Naive thymus-derived CD4-positive, alpha-beta T cell (primary cell): ENCODE measurements around the gene IAH1. TPM values are rescaled to one million over a fixed set of nuclear protein-coding genes. Genes with fewer than 3 reads are reported as not detected.

Experiments used
- ATAC-seq: fragments of 150-1000 bp; cut with Tn5 transposase; 2 replicates; pipeline ENCODE4 v1.10.0; 2021; ENCODE audit warnings: mild to moderate bottlenecking, moderate library complexity
- CTCF ChIA-PET: fragments of 350-600 bp; sonication (Branson Sonifier 250); formaldehyde crosslinking; loops from one replicate; lab custom pipeline; 2021; ENCODE audit warnings: antibody characterized with exemption; lab: Charles Lee
- POLR2A ChIA-PET: fragments of 350-600 bp; sonication (Branson Sonifier 250); formaldehyde crosslinking; loops from one replicate; lab custom pipeline; 2021; ENCODE audit warnings: antibody characterized with exemption, inconsistent platforms; lab: Charles Lee
- DNase-seq, 9 donors: peaks; one replicate each; pipeline versions ENCODE4 v3.0.0 to v3.0.0-alpha.2; 2020 to 2022; ENCODE audit warnings: mixed read lengths in 1 of 9
- H3K27ac ChIP-seq: one replicate; pipeline ENCODE4 v1.7.0; 2013; ENCODE audit warnings: mild to moderate bottlenecking, low read depth, low read length, moderate library complexity
- H3K27me3 ChIP-seq, 2 donors: one replicate each; pipeline ENCODE4 v1.7.0; 2013; ENCODE audit warnings: low read length in 2 of 2, mild to moderate bottlenecking in 2 of 2, moderate library complexity in 2 of 2; ENCODE audit not compliant: control insufficient read depth in 2 of 2, insufficient read depth in 2 of 2
- H3K36me3 ChIP-seq, 3 experiments: 1 replicate in 2 of 3; 2 replicates in 1 of 3; pipeline ENCODE4 v1.7.0; 2013; ENCODE audit warnings: low read length in 3 of 3, mild to moderate bottlenecking in 3 of 3, moderate library complexity in 1 of 3; ENCODE audit not compliant: insufficient read depth in 3 of 3, control insufficient read depth in 2 of 3
- H3K4me1 ChIP-seq, 2 donors: one replicate each; pipeline ENCODE4 v1.7.0; 2013; ENCODE audit warnings: low read length in 2 of 2, mild to moderate bottlenecking in 2 of 2, moderate library complexity in 1 of 2; ENCODE audit not compliant: control insufficient read depth in 2 of 2, insufficient read depth in 2 of 2
- H3K4me3 ChIP-seq: 2 replicates; pipeline ENCODE4 v1.7.0; 2013; ENCODE audit warnings: mild to moderate bottlenecking, low read length
- H3K9me3 ChIP-seq, 3 experiments: 1 replicate in 2 of 3; 2 replicates in 1 of 3; pipeline ENCODE4 v1.7.0; 2013; ENCODE audit warnings: low read length in 3 of 3; ENCODE audit not compliant: control insufficient read depth in 2 of 3
- H3K27ac Mint-ChIP-seq, 9 donors: one replicate each; pipeline ENCODE4 v1.8.0; 2020 to 2022; ENCODE audit warnings: mixed read lengths in 9 of 9, mild to moderate bottlenecking in 8 of 9, moderate library complexity in 5 of 9, inconsistent platforms in 2 of 9
- H3K27me3 Mint-ChIP-seq, 5 donors: one replicate each; pipeline ENCODE4 v1.8.0; 2021 to 2022; ENCODE audit warnings: mixed read lengths in 5 of 5, mild to moderate bottlenecking in 1 of 5
- H3K36me3 Mint-ChIP-seq, 5 donors: one replicate each; pipeline ENCODE4 v1.8.0; 2020 to 2022; ENCODE audit warnings: mixed read lengths in 5 of 5, mild to moderate bottlenecking in 3 of 5, inconsistent platforms in 1 of 5
- H3K4me1 Mint-ChIP-seq, 7 donors: one replicate each; pipeline ENCODE4 v1.8.0; 2020 to 2022; ENCODE audit warnings: mixed read lengths in 7 of 7, mild to moderate bottlenecking in 3 of 7, inconsistent platforms in 1 of 7
- H3K4me3 Mint-ChIP-seq, 10 donors: one replicate each; pipeline ENCODE4 v1.8.0; 2020 to 2022; ENCODE audit warnings: mild to moderate bottlenecking in 10 of 10, mixed read lengths in 10 of 10, moderate library complexity in 6 of 10, inconsistent platforms in 2 of 10
- H3K9me3 Mint-ChIP-seq, 11 donors: one replicate each; pipeline ENCODE4 v1.8.0; 2020 to 2022; ENCODE audit warnings: mixed read lengths in 11 of 11, mild to moderate bottlenecking in 4 of 11, inconsistent platforms in 1 of 11, moderate library complexity in 1 of 11
- intact Hi-C, 2 donors: fragments of 100-400 bp; cut with micrococcal nuclease; formaldehyde crosslinking; loops; one replicate each; pipeline ENCODE4 v1.15.1; 2023
- polyA plus RNA-seq, 2 donors: library from polyadenylated mRNA; unstranded; fragments of 300-500 nt; fragmentation: Illumina TruSeq; gene quantifications; one replicate each; pipeline ENCODE4 v1.2.3, GENCODE V29; 2021
- total RNA-seq, 6 experiments: library from RNA in 5 of 6; stranded (reverse) in 5 of 6; gene quantifications; 1 replicate in 5 of 6; 2 replicates in 1 of 6; pipeline ENCODE4 v1.2.3 and lab custom pipeline; 2021 to 2026

Gene IAH1
- total and polyA plus RNA-seq, 7 experiments from 2014 or later, result 43.9 to 77.5 (median 51.0) TPM

DNA sequence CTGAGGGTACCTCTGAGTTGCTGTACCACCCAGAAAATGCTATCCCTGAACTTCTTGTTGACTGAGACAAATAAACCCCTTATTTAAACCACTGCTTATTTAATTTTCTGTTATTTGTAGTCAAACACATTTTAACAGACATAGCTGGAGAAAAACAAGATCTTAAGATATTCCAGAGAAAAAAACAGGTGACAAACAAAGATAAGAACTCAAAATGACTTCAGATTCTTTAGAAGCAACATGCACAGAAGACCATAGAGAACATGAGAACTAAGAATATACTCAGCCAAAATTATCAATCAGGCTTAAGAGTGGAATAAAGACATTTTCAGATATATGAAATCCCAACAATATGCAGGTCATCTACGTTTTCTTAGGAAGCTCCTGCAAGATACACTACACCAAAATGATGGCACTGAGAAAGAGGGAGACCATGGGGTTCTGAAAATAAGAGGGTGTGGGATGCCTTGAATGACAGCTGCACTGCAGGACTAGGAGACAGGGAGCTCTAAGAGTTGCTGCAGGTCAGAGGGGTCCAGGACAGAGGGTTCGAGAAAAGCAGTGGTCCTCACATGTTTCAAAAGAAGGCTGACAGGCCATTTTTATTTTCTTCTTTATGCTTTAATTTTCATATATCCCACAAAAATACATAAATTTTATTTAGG, 42.9 kb downstream of the IAH1 start:
- H3K4me1 Mint-ChIP-seq, result peaks cover 0 to 4% (median 0%) of the 10 kb centered on the region in 7 donors
- H3K36me3 Mint-ChIP-seq, result peaks cover 15 to 55% (median 47%) of the 10 kb centered on the region in 5 donors

DNA sequence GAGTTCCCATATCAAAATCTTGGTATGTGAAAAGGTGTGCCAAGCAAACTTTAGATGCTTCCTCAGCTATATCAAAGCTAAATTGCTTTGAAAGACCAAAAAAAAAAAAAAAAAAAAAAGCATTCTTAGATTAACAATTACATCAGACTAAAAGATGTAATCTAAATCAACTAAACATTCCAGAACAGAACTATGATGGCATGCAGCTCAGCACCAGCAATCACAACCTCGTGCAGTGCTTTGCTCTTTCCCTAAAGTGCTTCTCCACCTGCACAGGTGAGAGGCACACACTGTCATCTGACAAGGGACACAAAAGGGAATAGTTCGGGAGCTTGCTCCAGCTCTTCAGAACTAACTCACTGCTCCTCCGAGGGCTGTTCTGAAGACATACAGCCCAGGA, 43.8 kb downstream of the IAH1 start:
- CTCF ChIA-PET, result no interaction called here
- POLR2A ChIA-PET, result no interaction called here

More for the DNA sequence above, 42.9 kb downstream of the IAH1 start:
- H3K4me3 Mint-ChIP-seq, result no peak overlapping the region
- Histone ChIP-seq H3K4me1 (no peaks in the 10 kb centered on the region), H3K4me3 (no peak overlapping the region), H3K9me3 (no peaks in the 10 kb centered on the region), H3K27me3 (no peaks in the 10 kb centered on the region), H3K36me3 (peaks cover 0 to 60% (median 11%) of the 10 kb centered on the region in 3 experiments), H3K27ac (no peak overlapping the region)
- POLR2A ChIA-PET, result no interaction called here
- intact Hi-C loops, result no loop called here
- no peak for ATAC-seq
- no peaks in the 10 kb centered on the region for H3K27me3 Mint-ChIP-seq
- CTCF ChIA-PET, result no interaction called here
- no peak for DNase-seq
- peaks cover 0 to 2% (median 0%) of the 10 kb centered on the region in 11 donors for H3K9me3 Mint-ChIP-seq
- H3K27ac Mint-ChIP-seq, result peak overlapping the region in 5 of 9 donors; percentile 10 to 52 (median 28)

DNA sequence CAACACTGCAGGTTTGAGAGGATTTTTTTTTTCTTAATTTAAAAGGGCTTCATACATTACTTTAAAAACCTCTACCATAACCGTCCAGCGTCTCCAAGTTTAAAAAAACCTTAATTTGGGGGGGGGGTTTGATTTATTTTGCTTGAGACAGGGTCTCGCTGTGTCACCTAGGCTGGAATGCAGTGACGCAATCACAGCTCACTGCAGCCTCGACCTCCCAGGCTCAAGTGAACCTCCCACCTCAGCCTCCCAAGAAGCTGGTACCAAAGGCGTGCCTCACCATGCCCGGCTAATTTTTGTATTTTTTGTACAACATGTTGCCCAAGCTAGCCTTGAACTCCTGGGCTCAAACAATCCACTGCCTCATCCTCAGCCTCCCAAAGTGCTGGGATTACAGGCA, 44.4 kb downstream of the IAH1 start:
- H3K4me1 ChIP-seq, result no peaks in the 10 kb centered on the region
- ATAC-seq, result no peak
- H3K36me3 Mint-ChIP-seq, result peaks cover 15 to 60% (median 42%) of the 10 kb centered on the region in 5 donors
- peaks cover 0 to 2% (median 0%) of the 10 kb centered on the region in 11 donors for H3K9me3 Mint-ChIP-seq
- ChIA-PET POLR2A (no interaction called here), CTCF (no interaction called here)
- no peaks in the 10 kb centered on the region for H3K27me3 ChIP-seq
- H3K9me3 ChIP-seq, result no peaks in the 10 kb centered on the region
- peaks cover 0 to 53% (median 11%) of the 10 kb centered on the region in 3 experiments for H3K36me3 ChIP-seq
- no peak overlapping the region for H3K4me3 ChIP-seq
- H3K4me3 Mint-ChIP-seq, result no peak overlapping the region
- peaks cover 0 to 5% (median 0%) of the 10 kb centered on the region in 7 donors for H3K4me1 Mint-ChIP-seq
- intact Hi-C loops, result no loop called here
- H3K27ac ChIP-seq, result no peak overlapping the region
- no peak for DNase-seq
- no peak overlapping the region for H3K27ac Mint-ChIP-seq
- no peaks in the 10 kb centered on the region for H3K27me3 Mint-ChIP-seq

More for the DNA sequence above, 43.8 kb downstream of the IAH1 start:
- Mint-ChIP-seq H3K4me1 (peaks cover 0 to 4% (median 0%) of the 10 kb centered on the region in 7 donors), H3K4me3 (no peak overlapping the region), H3K36me3 (peaks cover 15 to 59% (median 46%) of the 10 kb centered on the region in 5 donors), H3K9me3 (peaks cover 0 to 2% (median 0%) of the 10 kb centered on the region in 11 donors), H3K27me3 (no peaks in the 10 kb centered on the region), H3K27ac (no peak overlapping the region)
- Histone ChIP-seq H3K4me1 (no peaks in the 10 kb centered on the region), H3K9me3 (no peaks in the 10 kb centered on the region), H3K27me3 (no peaks in the 10 kb centered on the region), H3K36me3 (peaks cover 0 to 58% (median 11%) of the 10 kb centered on the region in 3 experiments), H3K27ac (no peak overlapping the region), H3K4me3 (no peak overlapping the region)
- DNase-seq, result no peak
- intact Hi-C loops, result no loop called here
- ATAC-seq, result no peak

GRCh38 chr2:9519250-9519649, 44.9 kb downstream of the IAH1 start:
- Mint-ChIP-seq H3K36me3 (peaks cover 15 to 64% (median 42%) of the 10 kb centered on the region in 5 donors), H3K27ac (no peak overlapping the region), H3K9me3 (peaks cover 0 to 2% (median 0%) of the 10 kb centered on the region in 11 donors), H3K4me3 (no peak overlapping the region), H3K27me3 (no peaks in the 10 kb centered on the region), H3K4me1 (peaks cover 0 to 5% (median 0%) of the 10 kb centered on the region in 7 donors)
- H3K9me3 ChIP-seq, result no peaks in the 10 kb centered on the region
- ChIA-PET POLR2A (interaction anchor here (0.6 kb wide), 1 partner anchor 17 kb away, joined by 4 read pairs; no protein-coding TSS in a partner anchor), CTCF (no interaction called here)
- H3K4me1 ChIP-seq, result no peaks in the 10 kb centered on the region
- no peak overlapping the region for H3K4me3 ChIP-seq
- H3K36me3 ChIP-seq, result peaks cover 0 to 57% (median 11%) of the 10 kb centered on the region in 3 experiments
- DNase-seq (no peak), ATAC-seq (no peak)
- no peak overlapping the region for H3K27ac ChIP-seq
- intact Hi-C loops, result no loop called here
- no peaks in the 10 kb centered on the region for H3K27me3 ChIP-seq

DNA sequence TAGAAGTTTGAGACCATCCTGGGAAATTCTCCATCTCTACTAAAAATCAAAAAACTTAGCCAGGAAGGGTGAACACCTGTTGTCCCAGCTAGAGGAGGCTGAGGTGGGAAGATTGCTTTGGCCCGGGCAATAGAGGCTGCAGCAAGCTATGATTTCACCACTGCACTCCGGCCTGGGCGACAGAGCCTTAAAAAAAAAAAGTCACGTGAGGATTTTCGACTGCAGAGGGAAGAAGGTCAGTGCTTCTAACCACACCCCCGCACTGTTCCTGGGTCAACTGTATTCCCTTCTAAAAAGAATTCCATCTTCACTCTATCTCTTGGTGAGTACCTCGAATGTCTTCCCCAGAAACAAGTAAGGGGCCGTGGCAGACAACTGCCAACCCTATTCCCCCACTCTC, 49.9 kb downstream of the IAH1 start:
- H3K27ac Mint-ChIP-seq, result peak overlapping the region in 1 of 9 donors; percentile 17
- Histone ChIP-seq H3K9me3 (no peaks in the 10 kb centered on the region), H3K27ac (no peak overlapping the region), H3K4me3 (no peak overlapping the region), H3K4me1 (no peaks in the 10 kb centered on the region), H3K36me3 (peaks cover 0 to 48% (median 25%) of the 10 kb centered on the region in 3 experiments), H3K27me3 (no peaks in the 10 kb centered on the region)
- peaks cover 8 to 72% (median 40%) of the 10 kb centered on the region in 5 donors for H3K36me3 Mint-ChIP-seq
- no peaks in the 10 kb centered on the region for H3K27me3 Mint-ChIP-seq
- intact Hi-C loops, result no loop called here
- ChIA-PET CTCF (no interaction called here), POLR2A (no interaction called here)
- H3K4me3 Mint-ChIP-seq, result no peak overlapping the region
- no peak for ATAC-seq
- no peak for DNase-seq
- H3K4me1 Mint-ChIP-seq, result peaks cover 0 to 5% (median 0%) of the 10 kb centered on the region in 7 donors
- no peaks in the 10 kb centered on the region for H3K9me3 Mint-ChIP-seq

DNA sequence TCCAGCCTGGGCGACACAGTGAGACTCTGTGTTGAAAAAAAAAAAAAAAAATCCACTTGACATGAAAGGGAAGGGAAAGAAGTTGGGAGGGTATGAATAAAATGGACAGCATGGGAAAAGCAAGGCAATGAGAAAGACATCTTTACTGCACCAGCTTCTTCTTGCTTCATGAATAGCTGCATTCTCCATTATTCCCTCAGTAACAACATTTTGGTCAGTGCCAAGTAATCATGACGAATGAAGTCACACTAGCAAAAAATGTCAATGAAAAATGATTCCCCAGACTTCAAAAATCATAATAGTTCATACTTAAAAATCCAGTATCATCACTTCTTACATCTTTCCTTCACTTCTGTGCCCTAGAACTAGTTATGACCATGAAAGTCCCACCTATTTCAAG, 50.9 kb downstream of the IAH1 start:
- Mint-ChIP-seq H3K4me3 (no peak overlapping the region), H3K27me3 (no peaks in the 10 kb centered on the region), H3K4me1 (peaks cover 0 to 3% (median 0%) of the 10 kb centered on the region in 7 donors), H3K27ac (peak overlapping the region in 1 of 9 donors; percentile 7), H3K9me3 (no peaks in the 10 kb centered on the region), H3K36me3 (peaks cover 8 to 71% (median 34%) of the 10 kb centered on the region in 5 donors)
- Histone ChIP-seq H3K27me3 (no peaks in the 10 kb centered on the region), H3K9me3 (no peaks in the 10 kb centered on the region), H3K27ac (no peak overlapping the region), H3K4me1 (no peaks in the 10 kb centered on the region), H3K36me3 (peaks cover 0 to 42% (median 21%) of the 10 kb centered on the region in 3 experiments), H3K4me3 (no peak overlapping the region)
- DNase-seq, result no peak
- ChIA-PET CTCF (no interaction called here), POLR2A (no interaction called here)
- intact Hi-C loops, result no loop called here
- no peak for ATAC-seq
